Measurements from ENCODE around the gene RBM5. TPM values are rescaled to one million over a fixed set of nuclear protein-coding genes. Genes with fewer than 3 reads are reported as not detected.

The RBM5 gene
- total RNA-seq, 3 donors from 2014 or later = 128 to 183 (median 158) TPM

DNA sequence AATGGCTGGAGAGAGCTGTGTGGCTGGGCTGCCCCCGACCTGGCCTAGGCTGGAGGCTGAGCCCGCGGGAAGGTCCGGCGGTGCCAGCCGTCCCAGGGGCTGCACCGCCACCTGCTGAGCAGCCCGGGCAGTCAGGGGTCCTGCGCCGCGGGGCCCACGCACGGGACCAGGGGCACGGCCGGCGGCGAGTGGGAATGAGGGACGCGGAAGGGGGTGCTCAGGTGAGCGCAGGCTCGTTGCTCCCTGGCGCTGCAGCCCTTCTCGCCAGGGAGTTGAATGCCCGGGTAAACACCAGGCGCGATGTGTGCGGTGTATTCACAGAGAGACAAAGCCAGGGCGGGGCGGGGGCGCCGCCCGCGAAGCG is 65.7 kb downstream of the RBM5 start:
- TF ChIP-seq, protein P1, sequence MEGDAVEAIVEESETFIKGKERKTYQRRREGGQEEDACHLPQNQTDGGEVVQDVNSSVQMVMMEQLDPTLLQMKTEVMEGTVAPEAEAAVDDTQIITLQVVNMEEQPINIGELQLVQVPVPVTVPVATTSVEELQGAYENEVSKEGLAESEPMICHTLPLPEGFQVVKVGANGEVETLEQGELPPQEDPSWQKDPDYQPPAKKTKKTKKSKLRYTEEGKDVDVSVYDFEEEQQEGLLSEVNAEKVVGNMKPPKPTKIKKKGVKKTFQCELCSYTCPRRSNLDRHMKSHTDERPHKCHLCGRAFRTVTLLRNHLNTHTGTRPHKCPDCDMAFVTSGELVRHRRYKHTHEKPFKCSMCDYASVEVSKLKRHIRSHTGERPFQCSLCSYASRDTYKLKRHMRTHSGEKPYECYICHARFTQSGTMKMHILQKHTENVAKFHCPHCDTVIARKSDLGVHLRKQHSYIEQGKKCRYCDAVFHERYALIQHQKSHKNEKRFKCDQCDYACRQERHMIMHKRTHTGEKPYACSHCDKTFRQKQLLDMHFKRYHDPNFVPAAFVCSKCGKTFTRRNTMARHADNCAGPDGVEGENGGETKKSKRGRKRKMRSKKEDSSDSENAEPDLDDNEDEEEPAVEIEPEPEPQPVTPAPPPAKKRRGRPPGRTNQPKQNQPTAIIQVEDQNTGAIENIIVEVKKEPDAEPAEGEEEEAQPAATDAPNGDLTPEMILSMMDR (IDR thresholded peaks at IDR 0.05) = peak; percentile 8
- H3K4me3 ChIP-seq = no peak overlapping the region
- DNase-seq = no peak
- no peaks in the 10 kb centered on the region for H3K9me3 ChIP-seq
- intact Hi-C loops (cut with DNase I, micrococcal nuclease) = no loop called here
- no peaks in the 10 kb centered on the region for H3K36me3 ChIP-seq (ENCODE audit: low read depth)
- ATAC-seq = peak; percentile 42
- H3K4me1 ChIP-seq (ENCODE audit: low read depth) = peaks cover 16% of the 10 kb centered on the region

DNA sequence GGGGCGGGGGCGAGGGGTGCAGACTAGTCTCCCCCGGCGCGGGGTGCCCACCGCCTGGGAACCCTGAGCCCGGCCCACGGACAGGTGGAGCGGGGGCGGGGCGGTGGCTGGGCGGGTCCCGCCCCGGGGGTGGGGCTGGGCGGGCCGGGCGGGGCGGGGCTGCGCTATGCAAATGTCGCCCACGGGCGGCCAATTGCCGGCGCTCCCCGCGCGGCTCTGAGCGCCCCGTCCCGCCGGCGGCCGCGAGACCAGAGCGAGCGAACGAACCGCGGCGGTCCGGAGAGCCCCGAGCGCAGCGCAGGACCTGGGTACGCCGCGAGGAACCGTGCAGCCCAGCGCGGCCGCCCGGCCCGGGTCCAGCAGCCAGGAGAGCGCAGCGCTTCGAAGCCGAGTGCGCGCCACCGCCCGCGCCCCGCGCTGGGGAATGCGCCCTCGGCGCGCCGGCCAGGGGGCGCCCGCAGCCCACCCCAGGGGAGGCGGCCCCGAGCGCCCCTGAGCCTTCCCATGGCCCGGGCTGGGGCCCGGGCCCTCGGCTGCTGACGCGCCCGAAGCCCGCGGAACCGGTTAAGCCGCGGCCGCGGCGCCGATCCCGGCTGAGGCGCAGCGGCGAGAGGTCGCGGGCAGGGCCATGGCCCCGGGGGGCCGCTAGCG is 66.2 kb downstream of the RBM5 start, which contains the start of gene SEMA3F:
Gene SEMA3F, plus strand, starts transcription at position 485 of the 651 bp plus-strand sequence. CDS start 4,299 bp downstream, outside the sequence.
- no peaks in the 10 kb centered on the region for H3K36me3 ChIP-seq (ENCODE audit: low read depth)

DNA sequence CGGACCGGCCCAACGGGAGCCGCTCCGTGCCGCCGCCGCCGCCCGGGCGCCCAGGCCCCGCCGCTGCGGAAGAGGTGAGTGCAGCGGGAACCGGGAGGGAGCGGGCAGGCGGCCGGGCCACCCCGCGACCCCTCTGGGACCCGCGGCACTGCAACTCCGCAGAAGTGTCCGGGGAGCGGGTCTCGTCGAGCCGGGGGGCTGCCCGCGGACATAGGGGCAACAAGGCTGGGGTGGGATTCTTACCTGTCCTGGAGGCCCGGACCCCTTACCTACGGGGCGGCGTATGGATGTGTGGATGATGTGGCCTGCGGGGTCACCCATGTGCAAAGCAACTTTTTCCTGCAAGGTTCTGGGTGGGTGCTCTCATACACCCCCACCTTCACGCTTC is 66.8 kb downstream of the RBM5 start:
- Histone ChIP-seq H3K36me3 (ENCODE audit: low read depth) (no peaks in the 10 kb centered on the region), H3K9me3 (no peaks in the 10 kb centered on the region), H3K4me1 (ENCODE audit: low read depth) (peaks cover 16% of the 10 kb centered on the region), H3K4me3 (peak overlapping the region; percentile 34)
- intact Hi-C loops (cut with DNase I, micrococcal nuclease) = no loop called here
- no peak for ATAC-seq
- DNase-seq = no peak
- TF ChIP-seq, protein P1 (IDR thresholded peaks at IDR 0.05) = no peak

More for the DNA sequence above, 66.2 kb downstream of the RBM5 start, which contains the start of gene SEMA3F:
- H3K9me3 ChIP-seq = no peaks in the 10 kb centered on the region
- peaks cover 16% of the 10 kb centered on the region for H3K4me1 ChIP-seq (ENCODE audit: low read depth)
- TF ChIP-seq, protein P1 (IDR thresholded peaks at IDR 0.05) = peak; percentile 20
- peak; percentile 84 for ATAC-seq
- DNase-seq = peak; percentile 76 to 86 (median 81)
- intact Hi-C loops (cut with DNase I, micrococcal nuclease) = no loop called here
- H3K4me3 ChIP-seq = peak within 1 kb of the TSS; percentile 34

DNA sequence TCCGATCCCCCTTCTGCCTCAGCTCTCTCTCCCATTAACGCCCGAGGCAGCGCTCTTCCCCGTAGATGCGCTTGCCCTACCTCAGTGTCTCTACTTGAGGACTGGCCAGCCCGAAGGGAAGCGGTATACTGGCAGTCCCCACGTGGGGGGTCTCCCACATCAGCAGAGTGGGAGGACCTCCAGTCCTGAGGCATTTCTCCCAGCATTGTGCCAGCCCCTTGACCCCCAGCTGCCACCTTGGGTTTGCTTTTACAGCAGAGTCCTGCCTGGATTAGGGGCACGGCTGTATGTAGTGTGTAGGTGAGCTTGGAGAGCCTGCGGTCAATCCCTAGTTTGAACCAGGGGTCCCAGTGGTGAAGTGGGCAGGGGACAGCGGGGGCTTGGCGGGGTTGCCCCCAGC is 67.2 kb downstream of the RBM5 start:
- TF ChIP-seq, protein P1 (IDR thresholded peaks at IDR 0.05) = no peak
- peak; percentile 6 for ATAC-seq

DNA sequence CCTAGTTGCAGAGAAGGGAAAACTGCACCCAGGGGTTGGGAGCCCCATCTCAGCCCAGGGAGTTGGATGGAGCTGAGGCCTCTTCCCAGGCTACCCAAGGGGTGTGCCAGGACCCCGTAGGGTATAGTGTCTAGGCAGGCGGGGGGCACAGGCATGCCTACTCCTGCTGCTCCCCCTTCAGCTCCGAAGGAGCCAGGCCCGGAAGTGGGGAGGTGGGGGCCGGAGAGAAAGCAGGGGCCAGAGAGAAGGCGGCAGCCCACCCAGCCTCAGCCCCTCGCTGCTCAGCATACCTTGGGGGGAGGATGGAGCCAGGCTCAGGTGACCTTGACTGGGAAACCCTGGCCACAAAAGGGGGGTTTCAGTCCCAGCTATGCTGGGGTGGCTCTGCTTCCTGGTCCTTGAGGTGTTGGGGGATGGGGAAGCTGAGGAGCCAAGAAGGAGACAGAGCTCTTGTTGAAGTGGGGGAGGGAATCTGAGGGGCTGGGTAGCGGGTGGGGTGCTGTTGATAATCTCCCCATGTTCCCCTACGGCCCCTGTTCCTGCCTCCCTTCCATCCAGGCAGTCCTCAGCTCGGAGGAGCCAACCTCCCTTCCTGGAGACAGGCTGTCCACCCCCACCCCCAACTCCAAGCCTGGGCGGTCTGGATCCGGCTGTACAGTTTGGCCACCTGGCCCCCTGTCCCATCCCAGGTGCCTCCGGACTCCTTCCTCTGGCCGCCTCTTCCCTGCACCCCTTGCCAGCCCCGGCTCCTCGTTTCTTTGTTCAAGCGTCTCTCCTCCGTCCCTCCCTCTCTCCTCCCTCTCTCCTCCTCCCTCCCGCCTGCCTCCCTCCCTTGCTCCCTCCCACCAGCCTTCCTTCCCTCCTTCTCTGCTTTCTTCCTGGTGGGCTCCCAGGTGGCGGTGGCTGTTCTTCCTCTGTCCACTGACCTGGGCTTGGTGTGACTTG is 68.1 kb downstream of the RBM5 start:
- DNase-seq (peak in 2 of 3 donors; percentile 61 to 63), ATAC-seq (peak; percentile 38)
- H3K4me3 ChIP-seq = no peak overlapping the region
- H3K36me3 ChIP-seq (ENCODE audit: low read depth) = no peaks in the 10 kb centered on the region
- intact Hi-C loops (cut with DNase I, micrococcal nuclease) = no loop called here
- peaks cover 16% of the 10 kb centered on the region for H3K4me1 ChIP-seq (ENCODE audit: low read depth)
- no peaks in the 10 kb centered on the region for H3K9me3 ChIP-seq
- TF ChIP-seq, protein P1 (IDR thresholded peaks at IDR 0.05) = no peak

More for the DNA sequence above, 67.2 kb downstream of the RBM5 start:
- intact Hi-C loops (cut with DNase I, micrococcal nuclease) = no loop called here
- Histone ChIP-seq H3K36me3 (ENCODE audit: low read depth) (no peaks in the 10 kb centered on the region), H3K4me3 (peak overlapping the region; percentile 34), H3K9me3 (no peaks in the 10 kb centered on the region), H3K4me1 (ENCODE audit: low read depth) (peaks cover 16% of the 10 kb centered on the region)
- DNase-seq = no peak
